ENCODE measurements around the gene SLAIN1. TPM values are rescaled to one million over a fixed set of nuclear protein-coding genes. Genes with fewer than 3 reads are reported as not detected.

The SLAIN1 gene
- polyA plus RNA-seq, 3 donors = 0.43 to 1.4 (median 0.75) TPM

- H3K27me3 ChIP-seq (ENCODE audit: control insufficient read depth in 2 of 2, insufficient read depth in 2 of 2, low read length in 2 of 2) = no peaks in the 10 kb centered on the region
- no peak overlapping the region for H3K4me3 Mint-ChIP-seq
- peaks cover 15% of the 10 kb centered on the region for H3K4me1 Mint-ChIP-seq
- peaks cover 0 to 2% (median 0%) of the 10 kb centered on the region in 3 donors for H3K27me3 Mint-ChIP-seq (ENCODE audit: low read depth in 3 of 3)
- H3K4me2 ChIP-seq (replicated peaks; ENCODE audit: extremely low read depth, low read length, poor library complexity, severe bottlenecking) = no peak overlapping the region
- H3K36me3 ChIP-seq (replicated peaks in 1 of 2; ENCODE audit: control insufficient read depth in 1 of 2, insufficient read depth in 2 of 2, low read length in 2 of 2) = no peaks in the 10 kb centered on the region
- H3K27ac ChIP-seq (ENCODE audit: low read depth in 1 of 2, low read length in 2 of 2) = no peak overlapping the region
- no peak overlapping the region for H2AFZ ChIP-seq (ENCODE audit: insufficient read depth, low read depth, low read length, poor library complexity, severe bottlenecking)
- no peak for DNase-seq
- peaks cover 0 to 12% of the 10 kb centered on the region in 2 donors for H3K36me3 Mint-ChIP-seq
- peaks cover 7 to 9% of the 10 kb centered on the region in 2 donors for H3K4me1 ChIP-seq (ENCODE audit: control insufficient read depth in 1 of 2, insufficient read depth in 2 of 2, low read length in 2 of 2)
- peaks cover 0 to 2% (median 0%) of the 10 kb centered on the region in 7 donors for H3K9me3 Mint-ChIP-seq
- H3K9me3 ChIP-seq (replicated peaks in 1 of 2; ENCODE audit: control insufficient read depth in 1 of 2, insufficient read depth in 1 of 2, low read length in 2 of 2) = no peaks in the 10 kb centered on the region
- intact Hi-C loops (cut with micrococcal nuclease) = no loop called here
- no peak overlapping the region for H3K4me3 ChIP-seq (replicated peaks in 1 of 3; ENCODE audit: low read depth in 2 of 3, low read length in 3 of 3)
- H3K9ac ChIP-seq (ENCODE audit: insufficient read depth, low read length, poor library complexity, severe bottlenecking) = no peak overlapping the region
- WGBS (ENCODE audit: insufficient coverage) = no CpG with 5 or more reads among the region's 5 CpGs
- H4K20me1 ChIP-seq (ENCODE audit: insufficient read depth, low read length) = no peaks in the 10 kb centered on the region
- no peaks in the 10 kb centered on the region for H3K79me2 ChIP-seq (ENCODE audit: insufficient read depth, low read length)
- TF ChIP-seq CTCF (IDR thresholded peaks at IDR 0.05) = no peak
- H3K27ac Mint-ChIP-seq = no peak overlapping the region
These were observed 23.5 kb downstream of the SLAIN1 start for GRCh38 chr13:77720988-77721387.

- no peaks in the 10 kb centered on the region for H3K9me3 ChIP-seq (replicated peaks in 1 of 2; ENCODE audit: control insufficient read depth in 1 of 2, insufficient read depth in 1 of 2, low read length in 2 of 2)
- Mint-ChIP-seq H3K36me3 (peaks cover 0 to 12% of the 10 kb centered on the region in 2 donors), H3K27me3 (ENCODE audit: low read depth in 3 of 3) (peaks cover 0 to 2% (median 0%) of the 10 kb centered on the region in 3 donors), H3K4me3 (no peak overlapping the region), H3K9me3 (peaks cover 0 to 2% (median 0%) of the 10 kb centered on the region in 7 donors), H3K4me1 (peaks cover 23% of the 10 kb centered on the region), H3K27ac (no peak overlapping the region)
- no peak for TF ChIP-seq CTCF (IDR thresholded peaks at IDR 0.05)
- H4K20me1 ChIP-seq (ENCODE audit: insufficient read depth, low read length) = no peaks in the 10 kb centered on the region
- H2AFZ ChIP-seq (ENCODE audit: insufficient read depth, low read depth, low read length, poor library complexity, severe bottlenecking) = no peak overlapping the region
- H3K36me3 ChIP-seq (replicated peaks in 1 of 2; ENCODE audit: control insufficient read depth in 1 of 2, insufficient read depth in 2 of 2, low read length in 2 of 2) = no peaks in the 10 kb centered on the region
- H3K9ac ChIP-seq (ENCODE audit: insufficient read depth, low read length, poor library complexity, severe bottlenecking) = no peak overlapping the region
- whole genome bisulfite sequencing (ENCODE audit: insufficient coverage) = 100% methylated on average over 2 of the region's 6 CpGs
- peaks cover 12 to 15% of the 10 kb centered on the region in 2 donors for H3K4me1 ChIP-seq (ENCODE audit: control insufficient read depth in 1 of 2, insufficient read depth in 2 of 2, low read length in 2 of 2)
- no peak overlapping the region for H3K4me3 ChIP-seq (replicated peaks in 1 of 3; ENCODE audit: low read depth in 2 of 3, low read length in 3 of 3)
- intact Hi-C loops (cut with micrococcal nuclease) = no loop called here
- no peaks in the 10 kb centered on the region for H3K27me3 ChIP-seq (ENCODE audit: control insufficient read depth in 2 of 2, insufficient read depth in 2 of 2, low read length in 2 of 2)
- no peak for DNase-seq
- no peak overlapping the region for H3K27ac ChIP-seq (ENCODE audit: low read depth in 1 of 2, low read length in 2 of 2)
- H3K79me2 ChIP-seq (ENCODE audit: insufficient read depth, low read length) = no peaks in the 10 kb centered on the region
- H3K4me2 ChIP-seq (replicated peaks; ENCODE audit: extremely low read depth, low read length, poor library complexity, severe bottlenecking) = no peak overlapping the region
These were observed 26.6 kb downstream of the SLAIN1 start for GRCh38 chr13:77724092-77724491.

All from CD14-positive monocyte (primary cell).